ENCODE results near the gene RABGAP1L. TPM values are rescaled to one million over a fixed set of nuclear protein-coding genes. Genes with fewer than 3 reads are reported as not detected.

RABGAP1L gene
- total RNA-seq, 1 experiment from 2014 or later, result 29.3 TPM

GRCh38 chr1:174209347-174210187 is 50.2 kb downstream of the RABGAP1L start:
- Histone ChIP-seq H3K27ac (ENCODE audit: low read depth, low read length) (no peak overlapping the region), H3K9me2 (ENCODE audit: insufficient read depth) (no peaks in the 10 kb centered on the region), H3K36me3 (ENCODE audit: control insufficient read depth in 1 of 2, insufficient read depth in 2 of 2, low read length in 2 of 2) (no peaks in the 10 kb centered on the region), H3K4me1 (ENCODE audit: control insufficient read depth in 1 of 2, insufficient read depth in 2 of 2, low read length in 2 of 2) (peaks cover 14 to 15% of the 10 kb centered on the region in 2 experiments), H3K4me2 (ENCODE audit: low read length) (no peak overlapping the region), H3K9ac (ENCODE audit: low read length) (no peak overlapping the region), H4K20me1 (ENCODE audit: insufficient read depth) (no peaks in the 10 kb centered on the region), H3K79me2 (ENCODE audit: insufficient read depth, low read length) (peaks cover 40% of the 10 kb centered on the region), H3K9me3 (ENCODE audit: control insufficient read depth in 1 of 2, insufficient read depth in 1 of 2, low read depth in 1 of 2, low read length in 2 of 2) (no peaks in the 10 kb centered on the region), H3K27me3 (ENCODE audit: insufficient read depth, low read length) (no peaks in the 10 kb centered on the region), H2AFZ (ENCODE audit: low read depth, low read length, poor library complexity, severe bottlenecking) (no peak overlapping the region), H3K4me3 (replicated peaks in 1 of 2; ENCODE audit: low read depth in 1 of 2, low read length in 2 of 2) (no peak overlapping the region)
- CTCF ChIA-PET, result no interaction called here
- no TSS peak for BruUV-seq (replicated peaks)
- POLR2A ChIA-PET, result no interaction called here
- intact Hi-C loops (cut with micrococcal nuclease), result loop anchor here (10.0 kb wide), 2 partner anchors 345 to 1465 kb away; partner anchors contain the start of genes GAS5 and ZBTB37
- DNase-seq (ENCODE audit: low read depth, low spot score) (no peak), ATAC-seq (no peak)
- RAD21 ChIA-PET (ENCODE audit: low non-redundant PET in 1 of 2, low total read pairs in 2 of 2, uncharacterized antibody in 2 of 2, unreplicated experiment in 2 of 2), result no interaction called here
- TF ChIP-seq JUND (IDR thresholded peaks at IDR 0.05) (no peak), POLR2AphosphoS5 (IDR thresholded peaks at IDR 0.05; ENCODE audit: low read depth, low read length) (no peak), SIN3A (IDR thresholded peaks at IDR 0.05; ENCODE audit: low read depth) (no peak), CBX3 (IDR thresholded peaks at IDR 0.05; ENCODE audit: low read depth) (no peak), ZNF274 (IDR thresholded peaks at IDR 0.05; ENCODE audit: low read depth, low read length) (no peak), EGR1 (IDR thresholded peaks at IDR 0.05; ENCODE audit: low read depth) (no peak), EZH2phosphoT487 (IDR thresholded peaks at IDR 0.05; ENCODE audit: borderline replicate concordance) (no peak), SRF (IDR thresholded peaks at IDR 0.05; ENCODE audit: low read depth) (no peak), SP1 (IDR thresholded peaks at IDR 0.05; ENCODE audit: low read depth) (no peak), CEBPB (IDR thresholded peaks at IDR 0.05; ENCODE audit: low read depth) (no peak)

- Histone ChIP-seq H2AFZ (ENCODE audit: low read depth, low read length, poor library complexity, severe bottlenecking) (no peak overlapping the region), H3K4me2 (ENCODE audit: low read length) (no peak overlapping the region), H3K4me3 (replicated peaks in 1 of 2; ENCODE audit: low read depth in 1 of 2, low read length in 2 of 2) (no peak overlapping the region), H3K27me3 (ENCODE audit: insufficient read depth, low read length) (no peaks in the 10 kb centered on the region), H3K27ac (ENCODE audit: low read depth, low read length) (no peak overlapping the region), H4K20me1 (ENCODE audit: insufficient read depth) (no peaks in the 10 kb centered on the region), H3K36me3 (ENCODE audit: control insufficient read depth in 1 of 2, insufficient read depth in 2 of 2, low read length in 2 of 2) (no peaks in the 10 kb centered on the region), H3K9me3 (ENCODE audit: control insufficient read depth in 1 of 2, insufficient read depth in 1 of 2, low read depth in 1 of 2, low read length in 2 of 2) (no peaks in the 10 kb centered on the region), H3K4me1 (ENCODE audit: control insufficient read depth in 1 of 2, insufficient read depth in 2 of 2, low read length in 2 of 2) (no peaks in the 10 kb centered on the region), H3K9ac (ENCODE audit: low read length) (no peak overlapping the region), H3K9me2 (ENCODE audit: insufficient read depth) (no peaks in the 10 kb centered on the region), H3K79me2 (ENCODE audit: insufficient read depth, low read length) (peaks cover 30% of the 10 kb centered on the region)
- ChIA-PET CTCF (no interaction called here), POLR2A (no interaction called here), RAD21 (ENCODE audit: low non-redundant PET in 1 of 2, low total read pairs in 2 of 2, uncharacterized antibody in 2 of 2, unreplicated experiment in 2 of 2) (no interaction called here)
- ATAC-seq (no peak), DNase-seq (ENCODE audit: low read depth, low spot score) (no peak)
- intact Hi-C loops (cut with micrococcal nuclease), result loop anchor here (10.0 kb wide), 2 partner anchors 347 to 1467 kb away; partner anchors contain the start of genes GAS5 and ZBTB37
- BruUV-seq (replicated peaks), result no TSS peak
- no peak for TF ChIP-seq EZH2phosphoT487 (IDR thresholded peaks at IDR 0.05; ENCODE audit: borderline replicate concordance)
- TF ChIP-seq REST (IDR thresholded peaks at IDR 0.05; ENCODE audit: low read depth), result no peak
- TF ChIP-seq YY1 (IDR thresholded peaks at IDR 0.05; ENCODE audit: extremely low read depth, insufficient replicate concordance, low read depth, low read length), result no peak
- TF ChIP-seq POLR2AphosphoS5 (IDR thresholded peaks at IDR 0.05; ENCODE audit: low read depth, low read length), result no peak
- no peak for TF ChIP-seq ELF1 (IDR thresholded peaks at IDR 0.05; ENCODE audit: borderline replicate concordance, low read depth)
- TF ChIP-seq EZH2 (IDR thresholded peaks at IDR 0.05), result no peak
- TF ChIP-seq ZBTB33 (IDR thresholded peaks at IDR 0.05; ENCODE audit: extremely low read depth, insufficient replicate concordance, low read length), result no peak
These were observed 52.2 kb downstream of the RABGAP1L start for GRCh38 chr1:174211486-174211885.

All from HCT116 (cell line).